ENCODE measurements around the gene EPB41L2.
"Not testable (repeated sequence)": the region's sequence is repeated elsewhere in the genome, so short reads cannot be mapped to it uniquely, and the experiment has no call there.

EPB41L2 gene

DNA sequence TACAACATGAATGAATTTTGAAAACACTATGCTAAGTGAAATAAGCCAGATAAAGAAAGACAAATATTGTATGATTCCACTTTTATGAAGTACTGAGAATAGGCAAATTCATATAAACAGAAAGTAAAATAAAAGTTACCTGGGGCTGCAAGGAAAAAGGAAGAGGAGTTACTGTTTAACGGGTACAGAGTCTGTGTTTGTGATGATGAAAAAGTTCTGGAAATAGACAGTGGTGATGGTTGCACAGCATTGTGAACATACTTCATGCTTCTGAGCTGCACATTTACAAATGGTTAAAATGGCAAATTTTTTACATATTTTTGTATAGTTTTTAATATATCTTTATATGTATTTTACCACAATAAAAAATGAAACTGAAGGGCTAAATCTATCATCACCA is 29.4 kb downstream of the EPB41L2 start:
- no peak for FAIRE-seq

DNA sequence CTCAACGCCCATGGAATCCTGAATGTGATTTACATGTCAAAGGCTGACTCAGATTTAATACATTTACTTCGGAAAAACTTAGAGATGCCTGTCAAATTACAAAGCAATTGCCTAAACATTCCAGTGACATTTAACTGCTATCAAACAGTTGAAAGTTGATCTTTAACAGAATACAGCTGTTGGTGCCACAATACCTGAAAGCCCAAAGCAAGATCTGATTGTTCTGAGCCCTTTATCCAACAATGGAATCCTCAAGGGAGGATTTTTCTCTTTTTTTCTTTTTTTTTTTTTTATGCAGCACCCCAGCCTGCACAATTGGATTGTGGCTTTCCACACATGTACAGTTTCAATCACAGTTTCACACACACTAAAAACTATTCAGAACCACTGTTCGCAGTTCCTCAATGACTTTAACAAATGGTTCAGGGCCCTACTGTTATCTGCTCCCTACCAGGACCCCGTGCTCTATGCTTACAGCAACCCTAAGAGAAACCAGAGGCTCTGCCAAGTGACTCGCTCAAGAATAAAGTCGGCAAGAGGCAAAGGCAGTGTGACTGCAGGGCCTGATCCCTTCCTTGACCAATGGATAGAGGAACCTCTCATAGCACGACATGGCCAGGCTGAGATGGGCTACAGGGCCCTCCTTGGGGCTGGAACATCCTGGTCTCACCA is 33.3 kb downstream of the EPB41L2 start:
- FAIRE-seq = no peak

DNA sequence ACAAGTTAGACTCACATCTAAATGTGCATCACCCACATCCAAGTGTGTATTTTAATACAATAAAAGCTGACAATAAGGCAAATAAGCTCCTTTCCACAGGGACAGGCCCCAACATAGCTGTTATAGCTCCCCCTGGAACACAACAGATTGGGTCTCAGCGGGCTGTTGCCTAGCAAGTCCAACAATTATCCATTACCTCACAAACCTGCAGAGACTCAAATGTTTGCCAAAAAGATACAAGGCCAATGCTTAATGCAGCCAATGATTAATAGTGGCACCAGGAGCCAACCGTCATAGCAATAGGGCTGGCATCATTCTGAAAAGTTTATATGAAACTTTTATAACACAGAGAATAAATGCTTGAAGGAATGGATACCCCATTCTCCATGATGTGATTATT is 35.7 kb downstream of the EPB41L2 start:
- FAIRE-seq = no peak

DNA sequence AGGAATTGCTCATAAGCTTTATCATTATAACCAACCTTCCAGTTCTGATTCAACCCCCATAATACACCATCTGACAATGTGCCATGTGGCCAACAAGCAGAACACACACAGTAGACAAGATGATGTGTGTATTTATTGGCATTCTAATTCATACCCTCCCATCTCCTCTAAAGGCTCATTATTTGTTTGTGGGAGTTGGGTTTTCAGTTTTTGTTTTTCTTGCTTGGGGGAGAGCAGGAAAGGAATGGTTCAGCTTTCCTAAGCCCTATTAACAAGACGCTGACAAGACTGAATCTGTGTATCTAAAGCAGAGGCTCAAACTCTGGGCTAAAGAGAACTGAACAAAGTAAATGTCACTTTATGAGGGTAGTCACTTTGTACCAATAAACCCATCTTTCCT is 36.8 kb downstream of the EPB41L2 start:
- no peak for FAIRE-seq

DNA sequence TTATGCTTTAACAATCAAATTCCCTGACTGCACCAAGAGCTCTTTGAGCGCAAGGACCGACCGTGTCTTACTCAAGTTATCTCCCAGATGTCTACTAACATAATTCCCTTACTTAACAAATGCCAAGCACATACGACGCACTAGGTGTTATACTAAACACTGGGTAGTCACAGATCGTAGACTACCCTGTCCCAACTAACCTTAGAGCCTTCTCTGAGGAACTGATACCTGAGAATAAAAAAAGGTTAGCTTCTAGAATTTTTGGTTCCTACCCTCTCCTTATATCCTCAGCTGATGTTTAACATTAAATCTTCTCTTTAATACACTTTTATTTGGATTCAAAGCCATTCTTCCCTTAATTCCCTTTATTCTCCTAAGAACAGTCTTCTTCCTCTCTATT is 38.5 kb downstream of the EPB41L2 start:
- no peak for FAIRE-seq

DNA sequence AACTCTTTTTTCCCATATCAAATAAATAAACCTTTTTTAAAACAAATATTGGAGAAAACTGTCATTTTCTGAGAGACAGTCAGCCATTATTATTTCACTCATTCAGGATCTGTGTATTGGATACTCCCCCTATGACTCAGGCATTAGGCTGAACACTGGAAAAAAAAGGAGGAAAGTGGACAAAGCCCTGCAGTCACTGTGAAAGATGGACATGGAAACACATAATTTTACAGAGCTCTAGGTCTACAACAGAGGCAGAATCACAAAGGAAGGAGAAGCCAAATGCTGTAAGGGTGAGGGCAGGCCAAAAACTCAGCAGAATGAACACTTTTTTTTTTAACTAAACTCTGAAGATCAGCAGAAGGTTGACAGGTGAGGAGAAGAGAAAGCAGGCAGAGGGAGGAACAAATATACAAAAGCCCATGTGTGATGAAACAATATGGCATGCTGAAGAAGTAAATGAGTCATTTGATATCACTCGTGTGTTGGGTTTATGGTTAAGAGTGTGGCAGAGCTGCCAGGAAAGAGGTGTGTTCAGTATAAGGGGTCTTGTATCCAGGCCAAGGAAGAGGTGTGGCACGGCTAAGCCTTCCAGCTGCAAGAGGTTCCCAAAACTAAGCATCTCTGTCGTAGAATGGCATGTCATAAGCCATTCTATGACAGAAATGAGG is 39.1 kb downstream of the EPB41L2 start:
- FAIRE-seq = no peak

DNA sequence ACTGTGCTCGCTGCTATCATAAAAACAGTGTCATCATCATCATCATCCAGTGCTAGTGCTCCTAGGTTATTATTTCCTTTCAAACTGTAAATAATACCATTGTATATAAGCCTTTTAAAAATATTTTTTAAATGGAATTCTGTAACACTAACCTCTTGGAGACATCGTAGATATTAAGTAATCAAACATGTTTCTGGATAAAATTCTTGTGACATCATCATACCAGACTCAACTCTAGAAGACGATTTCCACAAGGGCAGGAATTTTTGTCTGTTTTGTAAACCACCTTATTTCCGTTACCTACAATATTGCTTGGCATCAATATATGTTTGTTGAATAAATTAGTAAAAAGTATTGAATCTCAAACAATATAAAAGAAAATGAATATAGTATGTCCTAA is 40.4 kb downstream of the EPB41L2 start:
- no peak for FAIRE-seq

DNA sequence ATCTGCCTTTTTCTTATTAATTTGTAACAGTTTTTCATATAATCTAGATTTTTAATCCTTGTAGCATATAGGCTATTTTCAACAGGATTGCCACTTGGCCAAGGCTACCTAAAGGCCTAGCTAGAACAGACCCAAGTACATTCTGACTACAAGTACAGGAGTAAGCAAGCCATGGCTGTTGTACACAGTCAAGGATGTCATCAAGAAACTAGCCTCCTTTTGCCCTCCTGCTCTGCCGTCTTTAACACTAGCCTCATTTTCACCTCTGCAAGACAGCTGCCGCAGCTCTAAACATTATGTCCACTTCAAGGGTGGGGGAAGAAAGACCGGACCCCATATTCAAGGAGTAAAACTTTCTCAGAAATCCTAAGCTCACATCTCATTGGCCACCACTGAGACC is 45.1 kb downstream of the EPB41L2 start:
- no peak for FAIRE-seq

DNA sequence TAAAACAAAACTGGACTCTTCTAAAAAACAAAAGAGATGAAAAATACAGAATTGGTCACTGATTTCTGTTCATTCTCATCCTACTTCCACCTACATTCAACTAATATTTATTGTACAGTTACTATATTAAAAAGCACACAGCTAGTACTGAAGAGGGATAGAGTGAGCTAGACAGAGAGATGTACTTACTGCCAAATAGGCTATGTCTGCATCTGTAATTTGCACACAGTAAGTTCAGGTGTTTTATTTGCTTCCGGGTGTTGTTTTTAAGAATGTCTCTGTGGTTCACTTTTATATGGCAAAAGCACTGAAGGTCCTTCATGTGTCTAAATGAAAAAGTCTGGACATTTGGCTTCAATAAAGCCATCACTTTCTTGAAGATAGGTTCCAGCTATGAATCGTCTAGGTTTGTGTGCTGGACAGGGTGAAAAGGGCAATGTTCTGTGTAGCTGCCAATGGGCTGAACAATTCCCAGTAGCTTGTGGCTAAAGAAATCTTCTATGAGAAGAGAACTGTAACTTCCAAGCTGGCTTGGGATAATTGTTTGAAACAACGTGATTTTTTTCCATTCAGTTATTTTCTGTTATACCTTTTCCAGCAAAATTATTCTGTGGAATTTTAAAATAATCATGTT is 47.3 kb downstream of the EPB41L2 start:
- FAIRE-seq = no peak

DNA sequence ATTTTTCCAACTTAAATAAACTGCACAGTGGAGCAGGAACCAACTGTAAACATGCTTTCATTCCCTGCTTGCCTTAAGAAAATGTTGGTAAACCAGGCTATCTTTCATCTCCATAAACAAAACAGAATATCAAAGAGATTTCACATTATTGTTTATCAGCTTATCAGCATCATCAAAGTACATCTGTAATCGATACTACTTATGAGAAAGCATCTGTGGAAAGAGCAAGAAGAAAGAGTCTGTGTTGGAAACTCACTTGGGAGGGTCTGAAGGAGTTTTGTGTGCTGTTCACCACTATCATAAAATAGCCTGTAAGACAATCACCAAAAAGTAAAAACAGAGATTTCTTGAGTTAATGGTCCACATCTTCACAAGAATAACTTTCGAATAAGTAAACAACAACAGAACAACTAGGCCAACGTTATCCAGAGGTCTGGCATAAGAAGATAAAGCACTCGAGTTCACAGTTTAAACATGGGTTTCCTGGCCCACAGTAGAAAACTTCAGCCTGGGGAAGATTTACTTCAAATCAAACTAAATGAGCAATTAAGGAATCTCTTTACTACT is 47.9 kb downstream of the EPB41L2 start:
- FAIRE-seq = no peak

DNA sequence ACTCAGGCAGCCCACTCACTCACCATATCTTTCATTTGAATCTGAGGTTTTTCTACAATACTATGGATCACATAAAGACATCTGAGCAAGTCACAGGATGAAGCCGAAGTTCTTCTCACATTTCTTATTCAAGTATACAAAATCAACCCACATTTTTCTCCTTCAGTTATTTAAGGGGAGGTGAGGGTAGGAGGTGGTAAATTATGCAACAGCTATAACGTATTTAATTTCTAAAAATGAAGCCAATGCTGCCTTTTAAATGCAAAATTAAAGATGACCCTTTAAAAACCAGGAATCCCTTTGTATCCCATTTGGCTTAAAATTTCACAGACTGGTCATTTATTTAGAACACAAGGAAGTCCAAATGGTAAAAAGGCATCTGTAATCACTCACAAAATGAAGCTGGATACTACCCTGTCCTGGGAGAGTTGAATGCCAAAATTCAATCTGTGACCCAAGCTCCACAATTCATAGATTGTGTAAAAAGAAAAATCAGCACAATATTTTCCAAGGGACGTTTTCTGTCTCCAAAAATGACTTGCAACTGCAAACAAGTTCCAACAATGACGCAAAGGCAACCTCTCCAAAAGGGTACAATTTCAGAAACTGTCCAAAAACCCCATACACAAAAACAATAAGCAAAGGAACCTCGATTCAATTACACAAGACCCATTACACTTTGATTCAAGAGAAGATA is 48.8 kb downstream of the EPB41L2 start:
- FAIRE-seq = no peak

DNA sequence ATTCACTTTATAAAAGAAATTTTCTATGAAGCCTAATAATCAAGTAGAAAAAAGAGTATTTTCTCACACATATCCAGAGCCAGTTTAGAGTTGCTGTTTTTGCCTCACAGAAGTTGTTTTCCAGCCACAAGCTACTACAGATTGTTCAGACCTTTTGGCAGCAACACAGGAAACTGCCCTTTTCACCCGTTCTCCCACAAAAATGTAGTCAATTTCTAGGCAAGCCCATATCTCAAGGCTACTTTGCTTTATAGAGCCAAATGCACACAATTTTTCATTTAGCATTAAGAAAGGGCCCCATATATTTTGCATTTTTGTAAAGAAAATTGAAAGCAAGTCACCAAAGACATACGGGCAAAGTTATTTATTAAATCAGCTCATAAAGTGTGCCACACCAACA is 49.5 kb downstream of the EPB41L2 start:
- FAIRE-seq = no peak

DNA sequence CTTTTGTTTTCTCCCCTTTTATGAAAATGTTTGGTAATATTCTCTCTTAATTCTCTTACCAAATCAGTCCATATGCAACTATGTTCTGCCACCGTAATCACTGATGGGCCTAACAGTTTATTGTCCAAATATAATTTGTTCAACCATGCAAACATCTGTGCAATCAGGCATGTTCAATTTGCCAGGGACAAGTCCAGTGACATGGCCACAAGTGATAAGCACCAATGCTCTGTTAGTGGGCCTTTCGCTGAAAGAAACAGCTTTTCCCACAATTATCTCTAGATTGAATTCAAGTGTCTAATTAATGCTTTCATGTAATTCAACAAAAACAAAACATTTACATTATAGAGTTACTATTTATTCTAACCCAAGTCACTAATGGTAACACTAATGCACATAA is 53.3 kb downstream of the EPB41L2 start:
- FAIRE-seq = no peak

DNA sequence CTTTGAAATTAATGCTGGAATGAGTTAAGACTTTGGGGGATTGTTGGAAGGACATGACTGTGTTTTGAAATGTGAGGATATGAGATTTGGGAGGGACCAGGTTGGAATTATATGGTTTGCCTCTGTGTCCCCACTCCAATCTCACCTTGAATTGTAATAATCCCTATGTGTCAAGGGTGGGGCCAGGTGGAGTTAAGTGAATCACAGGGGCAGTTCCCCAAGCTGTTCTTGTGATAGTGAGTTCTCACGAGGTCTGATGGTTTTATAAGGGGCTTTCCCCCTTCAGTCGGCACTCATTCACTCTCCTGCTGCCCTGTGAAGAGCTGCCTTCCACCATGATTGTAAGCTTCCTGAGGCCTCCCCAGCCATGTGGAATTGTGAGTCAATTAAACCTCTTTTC is 54.1 kb downstream of the EPB41L2 start:
- FAIRE-seq = not testable (repeated sequence)

DNA sequence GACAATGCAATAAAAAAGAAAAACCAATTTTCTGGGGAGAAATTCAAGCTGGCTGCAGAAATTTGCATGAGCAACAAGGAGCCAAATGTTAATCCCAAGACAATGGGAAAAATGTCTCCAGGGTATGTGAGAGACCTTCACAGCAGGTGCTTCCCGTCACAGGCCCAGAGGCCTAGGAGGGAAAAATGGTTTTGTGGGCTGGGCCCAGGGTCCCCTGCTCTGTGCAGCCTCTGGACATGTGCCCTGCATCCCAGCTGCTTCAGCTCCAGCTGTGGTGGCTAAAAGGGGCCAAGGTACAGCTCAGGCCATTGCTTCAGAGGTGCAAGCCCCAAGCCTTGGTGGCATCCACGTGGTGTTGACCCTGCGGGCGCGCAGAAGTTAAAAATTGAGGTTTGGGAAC is 55.1 kb downstream of the EPB41L2 start:
- not testable (repeated sequence) for FAIRE-seq

DNA sequence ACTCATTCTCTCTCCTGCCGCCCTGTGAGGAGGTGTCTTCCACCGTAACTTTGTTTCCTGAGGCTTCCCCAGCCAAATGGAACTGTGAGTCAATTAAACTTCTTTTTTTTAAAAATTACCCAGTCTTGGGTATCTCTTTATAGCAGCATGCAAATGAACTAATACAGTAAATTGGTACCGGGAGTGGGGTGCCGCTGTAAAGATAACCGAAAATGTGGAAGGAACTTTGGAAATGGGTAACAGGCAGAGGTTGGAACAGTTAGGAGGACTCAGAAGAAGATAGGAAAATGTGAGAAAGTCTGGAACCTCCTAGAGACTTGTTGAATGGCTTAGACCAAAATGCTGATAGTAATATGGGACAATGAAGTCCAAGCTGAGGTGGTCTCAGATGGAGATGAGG is 55.8 kb downstream of the EPB41L2 start:
- no peak for FAIRE-seq

DNA sequence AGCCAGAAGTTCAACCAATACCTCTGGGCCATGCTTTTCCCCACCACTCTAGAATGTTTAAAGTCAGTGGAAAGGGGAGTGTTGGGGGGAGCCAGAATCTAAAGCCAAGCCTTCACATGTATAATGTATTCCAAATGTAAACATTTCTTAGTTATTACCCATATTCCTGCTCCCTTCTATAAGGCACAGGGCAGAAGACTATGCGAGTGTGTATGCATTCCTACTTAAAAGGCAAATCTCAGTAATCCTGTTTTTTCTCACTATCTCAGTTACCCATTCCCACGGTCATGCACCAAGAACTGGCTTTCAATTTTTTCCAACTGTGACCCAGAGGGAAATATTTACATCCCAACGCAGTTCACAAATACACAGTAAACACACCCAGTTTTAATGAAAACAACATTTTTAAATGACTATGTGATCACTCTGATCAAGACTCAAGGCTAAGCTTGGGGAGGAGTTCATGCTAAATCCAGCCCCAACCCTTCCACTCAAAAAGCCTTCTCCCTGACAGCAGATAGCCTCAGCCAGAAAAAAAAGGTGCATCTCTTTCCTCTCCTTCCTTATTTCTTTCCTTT is 57.5 kb downstream of the EPB41L2 start:
- no peak for FAIRE-seq

DNA sequence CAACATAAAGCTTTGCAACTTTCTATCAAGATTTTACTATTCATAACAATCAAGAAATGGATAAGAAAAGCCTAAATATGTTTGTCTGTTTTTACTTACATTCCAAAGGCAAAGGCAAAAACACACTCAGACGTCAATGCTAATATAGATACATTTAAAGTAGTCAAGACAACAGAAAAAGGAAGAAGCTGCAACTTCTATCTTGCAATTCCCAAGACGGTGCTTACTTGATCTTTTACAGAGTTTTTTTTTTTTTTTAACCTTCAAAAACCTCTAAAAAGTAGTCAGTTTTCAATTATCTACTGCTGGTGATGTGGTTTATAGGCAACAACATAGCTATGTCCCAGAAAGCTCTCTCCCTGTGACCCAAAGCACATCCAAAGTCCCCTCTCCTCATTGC is 58.1 kb downstream of the EPB41L2 start:
- no peak for FAIRE-seq

DNA sequence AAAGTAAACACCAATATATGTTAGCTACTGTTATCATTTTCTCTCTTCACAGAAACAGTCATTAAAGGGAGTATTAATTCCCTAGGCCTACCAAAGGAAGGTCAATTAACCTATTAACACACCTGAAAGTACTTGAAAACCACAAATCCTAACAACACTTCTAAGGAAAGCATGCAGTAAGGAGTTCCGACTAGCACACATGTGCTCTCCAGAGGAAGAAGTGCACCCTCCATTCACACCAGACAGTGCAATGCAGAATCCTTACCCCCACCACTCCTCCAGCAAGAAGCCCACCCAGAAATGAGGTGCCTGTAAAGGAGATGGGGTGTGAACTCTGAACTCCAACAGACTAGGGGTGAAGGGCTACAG is 58.7 kb downstream of the EPB41L2 start:
- FAIRE-seq = no peak

DNA sequence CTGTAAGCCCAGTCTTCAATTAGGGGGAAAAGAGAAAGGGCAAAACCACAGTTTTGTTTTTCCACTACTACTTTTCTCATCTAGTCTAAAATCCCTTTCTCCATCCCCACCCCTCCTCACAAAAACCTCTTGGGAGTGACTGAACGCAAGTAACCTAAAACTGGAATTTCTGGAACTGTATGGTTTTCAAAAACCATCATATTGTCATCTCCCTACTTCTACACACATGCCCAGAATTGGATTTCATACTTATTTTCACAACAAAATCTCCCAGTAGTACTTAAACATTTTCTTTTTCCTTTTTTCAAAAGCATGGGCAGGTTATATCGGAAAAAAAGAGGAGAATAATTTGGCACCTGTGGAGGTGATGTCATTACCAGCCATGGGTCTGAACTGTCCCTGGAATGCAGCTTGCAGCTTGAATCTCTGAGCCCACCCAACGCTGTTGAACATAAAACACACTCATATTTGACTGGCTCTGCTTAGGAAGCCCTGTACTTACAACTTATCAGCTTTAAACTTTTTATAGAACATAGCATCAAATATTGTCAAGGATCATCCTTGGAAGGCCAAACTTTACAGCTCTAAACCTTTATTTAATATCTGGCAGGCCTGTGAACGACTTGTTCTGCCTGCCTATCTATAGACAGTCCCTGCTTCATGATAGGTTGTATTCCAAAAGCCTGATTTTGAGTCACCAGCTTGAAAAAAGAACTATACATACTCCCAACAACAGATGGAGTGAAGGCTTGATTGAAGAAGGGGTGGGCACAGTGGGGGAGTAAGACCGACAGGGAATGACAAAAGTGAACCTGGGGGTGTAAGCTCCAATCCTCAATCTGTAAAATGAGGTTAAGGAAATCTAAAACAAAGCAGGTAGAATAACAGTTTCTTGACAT is 59.3 kb downstream of the EPB41L2 start:
- FAIRE-seq = no peak

DNA sequence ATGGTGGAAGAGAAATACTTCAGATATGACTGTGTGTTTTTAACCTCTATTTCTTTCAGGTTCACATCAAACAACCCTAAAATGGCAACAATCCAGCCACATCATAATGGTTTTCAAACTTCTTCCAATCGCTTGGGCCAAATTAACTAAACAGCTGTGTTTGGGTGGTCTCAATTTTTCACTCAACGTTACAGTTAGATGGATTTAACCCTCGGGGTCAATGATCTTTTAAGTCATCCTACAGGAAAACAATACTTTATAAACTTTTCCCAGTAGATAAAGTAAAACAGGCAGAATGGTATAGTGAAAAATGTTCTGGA is 60.4 kb downstream of the EPB41L2 start:
- FAIRE-seq = no peak

DNA sequence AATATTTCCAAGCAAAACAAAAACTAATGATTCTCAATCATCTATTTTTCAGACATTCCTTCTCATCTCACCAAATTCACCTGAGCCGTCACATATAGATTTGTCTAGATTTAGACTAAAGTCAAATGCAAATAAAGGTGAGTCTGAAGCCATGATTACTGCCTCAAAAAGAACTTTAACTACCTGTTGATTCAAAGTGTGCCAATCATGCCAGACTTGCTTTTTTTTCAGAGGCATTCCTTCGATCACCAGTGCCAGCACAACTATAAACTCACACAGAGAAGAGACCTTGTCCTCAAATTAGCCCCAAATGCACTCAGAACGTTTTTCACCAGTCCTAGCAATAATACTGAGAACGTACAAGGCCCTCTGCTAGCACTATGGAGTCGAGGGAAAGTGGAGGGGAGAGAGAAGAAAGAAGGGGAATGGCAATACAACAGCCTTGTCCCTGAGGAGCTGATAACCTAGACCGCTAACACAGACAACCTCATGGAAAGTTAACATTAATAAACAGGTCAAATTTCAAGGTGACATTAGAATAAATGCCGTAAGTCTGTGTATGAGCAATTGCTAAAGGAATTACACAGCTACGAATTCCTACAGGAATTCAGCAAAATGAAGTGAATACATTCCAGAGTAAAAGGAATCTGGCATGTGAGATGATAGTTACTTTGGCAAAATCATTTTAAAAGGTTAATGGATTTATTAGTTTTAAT is 60.9 kb downstream of the EPB41L2 start:
- no peak for FAIRE-seq
